Activated B cell treated with CpG ODN at 0.5 μM for 24 hours (primary cell): ENCODE results near the gene LCE3C. TPM values are rescaled to one million over a fixed set of nuclear protein-coding genes. Genes with fewer than 3 reads are reported as not detected.

Source experiments
- ATAC-seq: fragments of 200-7000 bp; cut with Tn5 transposase; one replicate; pipeline ENCODE4 v1.10.0; 2021; ENCODE audit warnings: low read depth, mild to moderate bottlenecking, moderate library complexity
- CTCF ChIA-PET: fragments of 350-600 bp; sonication (Branson Sonifier 250); formaldehyde crosslinking; loops from one replicate; lab custom pipeline; 2021; ENCODE audit warnings: antibody characterized with exemption; lab: Charles Lee
- POLR2A ChIA-PET: fragments of 350-600 bp; sonication (Branson Sonifier 250); formaldehyde crosslinking; loops from one replicate; lab custom pipeline; 2021; ENCODE audit warnings: antibody characterized with exemption; lab: Charles Lee
- DNase-seq: peaks from one replicate; pipeline ENCODE4 v3.0.0; 2022
- H3K27ac Mint-ChIP-seq: one replicate; pipeline ENCODE4 v1.8.0; 2020; ENCODE audit warnings: mixed read lengths
- H3K27me3 Mint-ChIP-seq: one replicate; pipeline ENCODE4 v1.8.0; 2021; ENCODE audit warnings: mixed read lengths
- H3K36me3 Mint-ChIP-seq: one replicate; pipeline ENCODE4 v1.8.0; 2021; ENCODE audit warnings: low read depth, mixed read lengths
- H3K4me1 Mint-ChIP-seq: one replicate; pipeline ENCODE4 v1.8.0; 2021; ENCODE audit warnings: mixed read lengths
- H3K4me3 Mint-ChIP-seq: one replicate; pipeline ENCODE4 v1.8.0; 2020; ENCODE audit warnings: mild to moderate bottlenecking, mixed read lengths
- H3K9me3 Mint-ChIP-seq: one replicate; pipeline ENCODE4 v1.8.0; 2020; ENCODE audit warnings: mixed read lengths
- intact Hi-C: fragments of 100-400 bp; cut with micrococcal nuclease; formaldehyde crosslinking; loops from one replicate; pipeline ENCODE4 v1.15.1; 2024
- total RNA-seq: library from RNA; stranded (reverse); gene quantifications from 2 replicates; pipeline ENCODE4 v1.2.3, GENCODE V29; 2022
- TF ChIP-seq, protein P1 (sequence below): fragments of 200-600 bp; IDR thresholded peaks from one replicate; pipeline ENCODE4 v1.8.0; 2022; ENCODE audit warnings: antibody characterized with exemption, mild to moderate bottlenecking

The LCE3C gene
- total RNA-seq, 1 donor from 2014 or later = not detected

DNA sequence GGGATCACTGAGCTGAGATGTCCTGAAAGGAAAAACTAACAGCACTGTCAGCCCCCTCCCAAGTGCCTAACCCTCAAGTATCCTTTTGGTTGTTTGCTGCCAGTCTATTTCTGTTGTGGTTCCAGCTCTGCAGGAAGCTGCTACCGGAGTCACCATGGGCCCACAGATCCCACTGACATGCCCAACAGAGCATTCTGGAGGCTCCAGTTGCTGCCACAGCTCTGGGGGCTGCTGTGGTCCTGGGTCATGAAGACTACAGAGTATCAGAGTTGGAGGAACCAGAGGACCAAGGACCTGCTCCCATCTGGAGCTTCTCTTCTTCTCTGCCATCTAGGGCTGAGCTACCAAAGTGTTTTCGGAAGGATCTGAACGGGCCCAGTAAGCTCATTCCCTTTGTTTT is 22.0 kb downstream of the LCE3C start:
- ChIA-PET CTCF (no interaction called here), POLR2A (no interaction called here)
- intact Hi-C loops = no loop called here
- TF ChIP-seq, protein P1, sequence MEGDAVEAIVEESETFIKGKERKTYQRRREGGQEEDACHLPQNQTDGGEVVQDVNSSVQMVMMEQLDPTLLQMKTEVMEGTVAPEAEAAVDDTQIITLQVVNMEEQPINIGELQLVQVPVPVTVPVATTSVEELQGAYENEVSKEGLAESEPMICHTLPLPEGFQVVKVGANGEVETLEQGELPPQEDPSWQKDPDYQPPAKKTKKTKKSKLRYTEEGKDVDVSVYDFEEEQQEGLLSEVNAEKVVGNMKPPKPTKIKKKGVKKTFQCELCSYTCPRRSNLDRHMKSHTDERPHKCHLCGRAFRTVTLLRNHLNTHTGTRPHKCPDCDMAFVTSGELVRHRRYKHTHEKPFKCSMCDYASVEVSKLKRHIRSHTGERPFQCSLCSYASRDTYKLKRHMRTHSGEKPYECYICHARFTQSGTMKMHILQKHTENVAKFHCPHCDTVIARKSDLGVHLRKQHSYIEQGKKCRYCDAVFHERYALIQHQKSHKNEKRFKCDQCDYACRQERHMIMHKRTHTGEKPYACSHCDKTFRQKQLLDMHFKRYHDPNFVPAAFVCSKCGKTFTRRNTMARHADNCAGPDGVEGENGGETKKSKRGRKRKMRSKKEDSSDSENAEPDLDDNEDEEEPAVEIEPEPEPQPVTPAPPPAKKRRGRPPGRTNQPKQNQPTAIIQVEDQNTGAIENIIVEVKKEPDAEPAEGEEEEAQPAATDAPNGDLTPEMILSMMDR = no peak
- H3K36me3 Mint-ChIP-seq = no peaks in the 10 kb centered on the region
- ATAC-seq (no peak), DNase-seq (no peak)
- no peak overlapping the region for H3K27ac Mint-ChIP-seq
- H3K9me3 Mint-ChIP-seq = peaks cover 18% of the 10 kb centered on the region
- H3K27me3 Mint-ChIP-seq = peaks cover 12% of the 10 kb centered on the region
- H3K4me1 Mint-ChIP-seq = no peaks in the 10 kb centered on the region
- no peak overlapping the region for H3K4me3 Mint-ChIP-seq

- Mint-ChIP-seq H3K9me3 (peaks cover 14% of the 10 kb centered on the region), H3K4me1 (no peaks in the 10 kb centered on the region), H3K4me3 (no peak within 1 kb of the TSS), H3K36me3 (no peaks in the 10 kb centered on the region), H3K27ac (no peak within 1 kb of the TSS), H3K27me3 (peaks cover 14% of the 10 kb centered on the region)
- ChIA-PET POLR2A (no interaction called here), CTCF (no interaction called here)
- intact Hi-C loops = no loop called here
- no peak for DNase-seq
- TF ChIP-seq, protein P1 = no peak
- no peak for ATAC-seq
Observed at GRCh38 chr1:152622803-152623202, 22.8 kb downstream of the LCE3C start, which contains the start of gene LCE3A. TSS of gene LCE3A (minus strand) at chr1:152623103. CDS start at chr1:152623103, 0 bp downstream.

- no peak for ATAC-seq
- H3K36me3 Mint-ChIP-seq = no peaks in the 10 kb centered on the region
- H3K4me1 Mint-ChIP-seq = no peaks in the 10 kb centered on the region
- POLR2A ChIA-PET = no interaction called here
- DNase-seq = no peak
- TF ChIP-seq, protein P1 = no peak
- peaks cover 14% of the 10 kb centered on the region for H3K9me3 Mint-ChIP-seq
- CTCF ChIA-PET = no interaction called here
- intact Hi-C loops = no loop called here
- peaks cover 16% of the 10 kb centered on the region for H3K27me3 Mint-ChIP-seq
- no peak overlapping the region for H3K27ac Mint-ChIP-seq
- no peak overlapping the region for H3K4me3 Mint-ChIP-seq
Observed at GRCh38 chr1:152623203-152623844, 23.3 kb downstream of the LCE3C start.

DNA sequence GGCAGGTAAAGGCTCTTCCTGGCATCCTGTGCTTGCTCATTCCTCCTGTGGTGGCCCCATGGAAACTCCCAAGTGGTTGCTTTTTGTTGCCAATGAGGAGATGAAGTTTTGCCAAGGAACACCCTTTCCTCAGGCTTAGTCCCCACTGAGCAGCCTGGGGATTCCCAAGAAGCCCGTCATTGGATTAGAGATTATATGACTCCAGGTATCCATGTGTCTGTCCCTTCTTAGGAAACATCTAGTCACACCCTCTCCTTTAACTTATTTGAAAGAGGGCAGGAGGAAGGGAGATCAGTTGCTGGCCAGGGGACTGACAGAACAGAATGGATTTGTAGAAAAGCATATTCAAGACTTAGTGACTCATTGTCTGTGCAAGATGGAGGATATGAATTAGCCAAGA is 26.7 kb downstream of the LCE3C start:
- Mint-ChIP-seq H3K27ac (no peak overlapping the region), H3K4me1 (no peaks in the 10 kb centered on the region), H3K27me3 (peaks cover 28% of the 10 kb centered on the region), H3K9me3 (peaks cover 2% of the 10 kb centered on the region), H3K4me3 (no peak overlapping the region), H3K36me3 (no peaks in the 10 kb centered on the region)
- TF ChIP-seq, protein P1 = no peak
- POLR2A ChIA-PET = no interaction called here
- DNase-seq (no peak), ATAC-seq (no peak)
- CTCF ChIA-PET = no interaction called here
- intact Hi-C loops = no loop called here

- H3K4me1 Mint-ChIP-seq = no peaks in the 10 kb centered on the region
- no peak overlapping the region for H3K27ac Mint-ChIP-seq
- peaks cover 4% of the 10 kb centered on the region for H3K9me3 Mint-ChIP-seq
- POLR2A ChIA-PET = no interaction called here
- no peak overlapping the region for H3K4me3 Mint-ChIP-seq
- DNase-seq (no peak), ATAC-seq (no peak)
- intact Hi-C loops = no loop called here
- TF ChIP-seq, protein P1 = no peak
- peaks cover 15% of the 10 kb centered on the region for H3K27me3 Mint-ChIP-seq
- H3K36me3 Mint-ChIP-seq = no peaks in the 10 kb centered on the region
- CTCF ChIA-PET = no interaction called here
Observed at GRCh38 chr1:152630596-152630995, 30.6 kb downstream of the LCE3C start.
